Ecto neural progenitor cell (in vitro differentiated cells): ENCODE data around the gene CDCP2.

ENCODE experiments used
- DNase-seq: peaks from one replicate; pipeline ENCODE4 v3.0.0-alpha.2; 2018; ENCODE audit warnings: low spot score

Gene CDCP2

GRCh38 chr1:54136963-54137533 lies 15.8 kb downstream of the CDCP2 start:
- no peak for DNase-seq

- DNase-seq, result no peak
Measured at GRCh38 chr1:54136269-54136896, 16.4 kb downstream of the CDCP2 start.

GRCh38 chr1:54135436-54136120 lies 17.2 kb downstream of the CDCP2 start:
- DNase-seq, result no peak

GRCh38 chr1:54134295-54134694 lies 18.5 kb downstream of the CDCP2 start:
- no peak for DNase-seq

GRCh38 chr1:54132495-54132894 lies 20.3 kb downstream of the CDCP2 start:
- DNase-seq, result no peak

GRCh38 chr1:54131419-54131818 lies 21.4 kb downstream of the CDCP2 start:
- DNase-seq, result no peak

GRCh38 chr1:54129858-54130257 lies 22.9 kb downstream of the CDCP2 start:
- DNase-seq, result no peak

GRCh38 chr1:54127594-54128300 lies 25.1 kb downstream of the CDCP2 start:
- no peak for DNase-seq

GRCh38 chr1:54126271-54126815 lies 26.5 kb downstream of the CDCP2 start:
- DNase-seq, result no peak

GRCh38 chr1:54125386-54126070 lies 27.3 kb downstream of the CDCP2 start:
- DNase-seq, result no peak

- DNase-seq, result no peak
Measured at GRCh38 chr1:54124906-54125305, 27.9 kb downstream of the CDCP2 start.

- DNase-seq, result no peak
Measured at GRCh38 chr1:54124472-54124871, 28.3 kb downstream of the CDCP2 start.

GRCh38 chr1:54122992-54123391 lies 29.8 kb downstream of the CDCP2 start:
- DNase-seq, result no peak

GRCh38 chr1:54122135-54122751 lies 30.6 kb downstream of the CDCP2 start:
- no peak for DNase-seq

- DNase-seq, result peak; percentile 91
Measured at GRCh38 chr1:54121482-54122134, 31.2 kb downstream of the CDCP2 start.

GRCh38 chr1:54120698-54121481 lies 31.9 kb downstream of the CDCP2 start:
- no peak for DNase-seq

GRCh38 chr1:54120018-54120697 lies 32.6 kb downstream of the CDCP2 start:
- DNase-seq, result no peak

GRCh38 chr1:54118704-54119103 lies 34.1 kb downstream of the CDCP2 start:
- no peak for DNase-seq

GRCh38 chr1:54117815-54118563 lies 34.8 kb downstream of the CDCP2 start:
- no peak for DNase-seq
